H7 (cell line): ENCODE measurements around the gene GJA9. TPM values are rescaled to one million over a fixed set of nuclear protein-coding genes. Genes with fewer than 3 reads are reported as not detected.
"Not testable (repeated sequence)": the region's sequence is repeated elsewhere in the genome, so short reads cannot be mapped to it uniquely, and the experiment has no call there.

Experiments used
- DNase-seq: peaks from one replicate; pipeline ENCODE4 v3.0.0; 2012
- H3K27me3 ChIP-seq: 2 replicates; pipeline ENCODE4 v1.6.0; 2011; ENCODE audit warnings: mild to moderate bottlenecking, low read length; ENCODE audit not compliant: control insufficient read depth, insufficient read depth
- H3K36me3 ChIP-seq: replicated peaks from 2 replicates; pipeline ENCODE4 v1.5.1; 2011; ENCODE audit warnings: low read length; ENCODE audit not compliant: control insufficient read depth, insufficient read depth
- H3K4me3 ChIP-seq: 2 replicates; pipeline ENCODE4 v1.5.1; 2011; ENCODE audit warnings: low read depth, mild to moderate bottlenecking, control low read depth, low read length, moderate library complexity; ENCODE audit not compliant: insufficient read depth
- total RNA-seq: library from RNA; depleted of rRNA; stranded (reverse); fragments of >200 nt; shearing (Covaris generic); gene quantifications from 2 replicates; pipeline ENCODE4 v1.2.3, GENCODE V29; 2014

The GJA9 gene
- total RNA-seq, 1 experiment from 2014 or later = not detected

DNA sequence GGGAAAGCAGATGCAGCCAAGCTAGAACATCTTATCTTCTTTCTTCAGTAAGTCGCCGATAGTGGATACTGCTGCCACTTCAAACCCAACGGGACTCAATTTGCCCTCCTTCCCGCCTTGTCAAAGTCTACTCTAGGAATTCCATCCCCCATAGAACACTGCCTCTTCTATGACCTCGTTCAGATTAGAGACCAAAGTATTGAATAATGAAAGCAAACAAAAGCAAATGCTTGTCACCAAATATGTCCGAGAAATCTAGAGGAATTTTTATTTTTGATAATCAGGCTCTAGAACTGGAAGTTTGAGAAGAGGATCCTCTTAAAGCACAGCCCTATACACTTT, 21.0 kb downstream of the GJA9 start:
- H3K4me3 ChIP-seq = peak overlapping the region; percentile 95
- H3K36me3 ChIP-seq = peaks cover 11% of the 10 kb centered on the region
- peak; percentile 56 for DNase-seq
- no peaks in the 10 kb centered on the region; the same call in 1 of the 2 replicates for H3K27me3 ChIP-seq

DNA sequence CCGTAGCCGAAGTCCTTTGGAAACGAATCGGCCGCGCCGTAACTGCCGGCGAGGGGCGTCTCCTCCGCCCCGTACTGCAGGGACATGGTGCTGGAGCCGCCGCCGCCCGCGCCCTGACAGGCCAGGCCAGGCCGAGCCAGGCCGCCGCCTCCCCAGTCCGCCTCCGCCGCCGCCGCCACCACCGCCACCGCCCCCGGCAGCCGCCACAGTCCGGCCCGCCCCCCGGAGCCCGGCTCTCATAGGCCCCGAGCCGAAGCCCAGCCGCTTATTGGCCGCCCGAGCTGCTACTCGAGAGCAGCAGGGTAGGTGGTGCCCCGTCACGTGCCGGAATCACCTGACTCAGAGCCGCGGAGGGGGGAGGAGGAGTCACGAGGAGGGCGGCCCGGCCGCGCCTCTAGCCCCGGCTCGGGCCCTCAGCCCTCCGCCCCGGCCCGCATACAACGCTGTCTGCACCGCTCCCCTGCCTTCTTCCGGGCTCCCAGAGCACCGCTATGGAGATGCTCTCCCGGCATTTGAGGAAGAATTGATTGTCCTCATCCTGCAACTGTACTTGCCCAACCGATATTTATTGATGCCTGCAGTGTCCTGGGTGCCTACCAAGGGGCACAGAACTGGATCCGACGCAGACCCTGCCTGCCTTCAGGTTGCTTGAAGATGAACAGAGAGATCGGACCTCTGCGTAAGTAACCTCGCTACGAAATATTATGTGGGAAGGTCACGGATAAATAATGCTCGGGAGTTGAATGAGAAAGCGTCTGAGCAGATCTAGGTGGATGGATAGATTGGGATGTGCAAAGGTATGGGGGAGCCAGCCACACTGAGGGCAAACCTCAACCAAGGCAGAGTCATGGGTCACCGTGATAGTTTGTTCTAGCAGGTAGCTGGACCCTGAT, 21.6 kb downstream of the GJA9 start, which contains the start of gene RRAGC:
RRAGC (minus strand) TSS at position 212 of the 893 bp plus-strand sequence; CDS start at position 86, 126 bp downstream.
- DNase-seq = peak; percentile 100
- H3K4me3 ChIP-seq = peak within 1 kb of the TSS; percentile 95
- H3K27me3 ChIP-seq = no peaks in the 10 kb centered on the region; the same call in 1 of the 2 replicates
- peaks cover 13% of the 10 kb centered on the region for H3K36me3 ChIP-seq

DNA sequence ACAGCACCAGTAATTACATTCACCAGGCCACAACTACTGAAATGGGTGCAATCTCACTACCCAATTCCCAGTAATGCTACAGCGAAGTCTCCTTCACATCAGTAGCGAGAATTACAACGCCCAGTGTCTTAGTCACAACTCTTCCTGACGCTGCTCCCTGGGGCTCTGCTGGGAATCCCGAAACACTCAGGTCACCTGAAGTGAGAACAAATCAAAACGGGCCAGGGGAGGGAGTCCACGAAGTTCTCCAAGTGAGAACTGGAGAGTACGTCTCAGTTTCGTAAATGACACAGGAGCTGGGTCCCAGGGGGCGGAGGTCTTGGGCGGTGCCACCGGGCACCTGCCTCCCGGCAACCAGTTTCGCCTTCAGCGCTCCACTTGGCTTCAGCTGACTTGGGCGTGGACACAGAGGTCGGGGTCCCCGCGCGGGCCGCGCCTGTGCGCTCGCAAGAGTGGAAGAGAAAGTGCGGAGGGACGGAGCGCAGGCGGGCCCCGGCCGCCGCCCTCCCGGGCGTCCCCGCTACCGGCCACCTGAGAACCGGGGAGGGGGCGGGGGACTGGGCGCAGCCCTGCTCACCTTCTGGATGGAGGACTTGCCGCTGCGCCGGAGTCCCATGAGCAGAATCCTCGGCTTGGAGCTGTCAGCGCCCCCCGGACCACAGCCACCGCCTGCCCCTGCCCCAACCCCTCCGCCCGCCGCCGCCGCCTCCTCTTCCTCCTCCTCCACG, 22.4 kb downstream of the GJA9 start:
- H3K4me3 ChIP-seq = peak overlapping the region; percentile 88
- H3K36me3 ChIP-seq = peaks cover 11% of the 10 kb centered on the region
- DNase-seq = peak; percentile 82
- no peaks in the 10 kb centered on the region; the same call in 1 of the 2 replicates for H3K27me3 ChIP-seq

DNA sequence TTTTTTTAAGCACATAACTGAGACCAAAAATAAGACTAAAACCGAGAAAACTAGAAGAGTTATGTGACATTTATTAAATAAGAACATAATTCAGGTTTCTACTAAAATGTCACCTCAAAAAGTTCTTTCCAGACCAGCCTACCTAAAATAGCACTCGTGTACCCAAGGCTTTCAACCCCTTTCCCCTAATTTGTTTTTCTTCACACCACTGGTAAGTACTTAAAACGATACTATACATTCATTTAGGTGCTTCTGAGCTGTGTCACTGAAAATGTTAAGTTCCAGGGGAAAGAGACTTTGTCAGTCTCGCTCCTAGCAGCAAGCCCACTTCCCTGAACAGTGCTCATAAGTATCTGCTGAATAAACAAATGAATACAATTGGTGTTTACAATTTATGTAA, 28.6 kb downstream of the GJA9 start:
- H3K4me3 ChIP-seq = no peak overlapping the region
- H3K27me3 ChIP-seq = no peaks in the 10 kb centered on the region
- H3K36me3 ChIP-seq = peaks cover 8% of the 10 kb centered on the region
- DNase-seq = no peak

DNA sequence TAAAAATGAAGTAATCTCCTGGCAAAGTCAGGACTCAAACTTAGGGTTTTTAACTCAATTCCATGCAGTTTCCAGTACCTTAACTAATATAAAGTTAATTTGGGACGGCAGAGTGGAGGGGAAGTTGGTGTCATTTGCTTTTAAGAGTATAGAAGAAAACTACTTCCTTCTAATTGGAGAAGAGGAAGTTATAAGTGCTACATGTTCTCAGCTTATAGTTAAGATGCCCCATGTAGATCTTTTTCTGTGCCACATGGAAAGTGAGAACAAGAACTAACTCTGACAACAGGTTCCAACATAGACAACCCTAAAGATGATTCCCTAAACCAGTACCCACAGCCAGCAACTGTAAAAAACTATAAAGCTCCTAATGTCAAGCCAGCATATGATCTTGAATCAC, 33.3 kb downstream of the GJA9 start:
- Histone ChIP-seq H3K4me3 (no peak overlapping the region), H3K27me3 (no peaks in the 10 kb centered on the region), H3K36me3 (no peaks in the 10 kb centered on the region; the same call in none of the 2 replicates)
- no peak for DNase-seq

DNA sequence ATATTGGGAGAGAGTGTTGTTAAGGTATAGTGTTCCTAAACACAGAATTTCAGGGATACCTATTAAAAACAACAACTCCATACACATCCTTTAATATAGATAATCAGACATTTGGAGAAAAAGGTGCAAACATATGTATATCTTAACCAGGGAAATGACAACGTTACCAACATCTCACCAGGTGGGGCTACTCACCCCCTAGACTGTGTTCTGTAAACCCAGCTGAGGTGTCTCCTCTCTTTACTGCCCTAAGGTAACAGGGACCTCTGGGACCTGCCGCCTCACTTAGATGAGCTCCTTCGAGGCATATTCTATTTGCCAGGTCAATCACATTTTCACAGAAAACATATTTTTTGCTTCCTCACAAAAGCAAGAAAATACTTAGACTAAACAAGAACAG, 35.2 kb downstream of the GJA9 start:
- Histone ChIP-seq H3K4me3 (no peak overlapping the region), H3K36me3 (no peaks in the 10 kb centered on the region; the same call in 1 of the 2 replicates), H3K27me3 (no peaks in the 10 kb centered on the region)
- DNase-seq = no peak

DNA sequence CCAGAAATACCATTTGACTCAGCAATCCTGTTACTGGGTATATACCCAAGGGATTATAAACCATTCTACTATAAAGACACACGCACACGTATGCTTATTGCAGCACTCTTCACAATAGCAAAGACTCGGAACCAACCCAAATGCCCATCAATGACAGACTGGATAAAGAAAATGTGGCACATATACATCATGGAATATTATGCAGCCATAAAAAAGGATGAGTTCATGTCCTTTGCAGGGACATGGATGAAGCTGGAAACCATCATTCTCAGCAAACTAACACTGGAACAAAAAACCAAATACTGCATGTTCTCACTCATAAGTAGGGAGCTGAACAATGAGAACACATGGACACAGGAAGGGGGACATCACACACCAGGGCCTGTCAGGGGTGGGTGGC, 36.3 kb downstream of the GJA9 start:
- not testable (repeated sequence) for H3K4me3 ChIP-seq, H3K36me3 ChIP-seq, DNase-seq, H3K27me3 ChIP-seq

DNA sequence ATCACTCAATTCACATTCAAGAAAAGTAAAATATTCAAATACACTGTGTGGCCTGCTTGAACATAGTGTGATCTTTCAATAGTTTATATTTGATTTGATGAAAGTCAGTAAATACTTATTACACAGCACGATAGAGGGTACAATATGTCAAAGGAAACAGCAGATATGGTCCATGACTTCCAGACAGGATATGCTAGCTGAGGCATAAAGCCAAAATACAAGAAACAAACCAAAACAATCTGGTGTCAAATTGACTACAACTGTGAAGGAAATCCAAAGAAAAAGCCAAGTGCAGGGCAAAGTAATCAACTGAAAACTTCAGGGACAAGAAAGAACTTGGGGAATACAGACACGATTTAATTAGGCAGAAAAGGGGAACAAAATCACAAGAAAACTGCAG, 41.1 kb downstream of the GJA9 start:
- H3K4me3 ChIP-seq = no peak overlapping the region
- H3K27me3 ChIP-seq = no peaks in the 10 kb centered on the region
- no peak for DNase-seq
- peaks cover 3% of the 10 kb centered on the region for H3K36me3 ChIP-seq

DNA sequence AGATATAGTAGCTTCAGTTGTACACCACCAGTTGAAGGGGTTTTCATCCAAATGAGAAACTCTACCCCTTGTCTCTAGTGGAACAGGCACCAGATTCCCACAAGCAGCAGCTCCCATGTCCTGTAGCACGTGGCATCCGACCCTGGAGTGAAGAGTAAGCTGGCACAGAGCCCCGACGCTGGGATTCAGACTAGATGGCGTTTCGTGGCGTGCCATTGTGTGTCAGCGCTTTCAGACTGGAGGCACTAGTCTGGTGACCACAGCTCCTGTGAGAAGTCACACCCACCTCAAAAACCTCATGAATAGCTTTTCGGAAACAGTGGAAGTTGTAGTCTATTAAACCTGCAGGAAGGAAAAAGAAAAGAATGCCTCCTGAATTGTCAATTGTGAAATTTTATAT, 42.0 kb downstream of the GJA9 start:
- Histone ChIP-seq H3K36me3 (peaks cover 3% of the 10 kb centered on the region), H3K4me3 (no peak overlapping the region), H3K27me3 (no peaks in the 10 kb centered on the region)
- DNase-seq = no peak

DNA sequence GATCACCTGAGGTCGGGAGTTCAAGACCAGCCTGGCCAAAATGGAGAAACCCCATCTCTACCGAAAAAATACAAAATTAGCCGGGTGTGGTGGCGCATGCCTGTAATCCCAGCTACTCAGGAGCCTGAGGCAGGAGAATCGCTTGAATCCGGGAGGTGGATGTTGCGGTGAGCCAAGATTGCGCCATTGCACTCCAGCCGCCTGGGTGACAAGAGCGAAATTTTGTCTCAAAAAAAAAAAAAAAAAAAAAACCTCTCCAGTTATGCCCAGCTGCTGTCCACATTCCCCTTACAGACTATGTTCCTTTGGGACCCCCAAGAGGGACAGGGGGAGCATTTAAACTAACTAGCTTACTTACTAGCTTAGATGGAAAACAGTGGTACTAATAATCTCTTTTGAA, 45.1 kb downstream of the GJA9 start:
- not testable (repeated sequence) for H3K4me3 ChIP-seq, DNase-seq, H3K27me3 ChIP-seq, H3K36me3 ChIP-seq

DNA sequence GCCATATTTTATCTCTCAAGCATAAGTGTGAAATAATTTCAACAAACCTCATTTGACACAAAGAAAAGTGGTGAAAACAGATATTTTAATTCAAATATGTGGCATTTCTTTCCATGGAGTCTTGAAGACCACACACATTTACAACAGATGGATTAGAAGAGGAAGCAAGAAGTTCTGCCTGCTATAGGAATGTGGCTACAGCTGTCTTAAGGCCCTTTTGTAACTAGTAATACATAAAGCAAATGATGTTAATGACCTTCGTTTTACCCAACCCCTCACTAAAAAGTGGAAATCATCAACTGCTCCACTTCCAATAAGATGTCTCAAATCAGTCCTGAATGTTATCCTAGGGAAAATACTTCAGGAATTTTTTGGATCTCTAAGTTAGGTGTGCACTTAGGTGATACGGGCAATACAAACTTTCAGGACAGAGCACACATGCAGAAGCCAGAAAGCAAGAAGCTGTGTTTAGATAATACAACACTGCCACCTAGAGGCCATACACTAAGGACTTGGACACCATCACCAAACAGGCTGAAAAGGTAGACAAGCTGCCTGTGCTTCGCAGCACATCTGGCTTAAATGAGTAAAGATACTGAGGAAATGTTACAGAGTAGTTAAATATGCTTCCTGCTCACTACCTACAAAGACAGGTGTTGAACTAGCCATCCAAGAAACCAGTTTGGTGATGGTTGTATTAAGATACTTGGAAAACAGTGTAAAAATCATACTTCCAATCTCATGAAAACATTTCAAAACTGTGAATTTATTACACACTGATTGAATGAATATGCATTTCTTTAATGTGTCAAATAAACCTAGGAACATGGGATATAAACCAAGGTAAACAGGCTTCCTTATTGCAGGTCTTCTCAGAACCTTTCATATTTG, 46.2 kb downstream of the GJA9 start:
- Histone ChIP-seq H3K36me3 (peaks cover 3% of the 10 kb centered on the region), H3K27me3 (no peaks in the 10 kb centered on the region; the same call in 1 of the 2 replicates), H3K4me3 (no peak overlapping the region)
- peak; percentile 65 for DNase-seq

DNA sequence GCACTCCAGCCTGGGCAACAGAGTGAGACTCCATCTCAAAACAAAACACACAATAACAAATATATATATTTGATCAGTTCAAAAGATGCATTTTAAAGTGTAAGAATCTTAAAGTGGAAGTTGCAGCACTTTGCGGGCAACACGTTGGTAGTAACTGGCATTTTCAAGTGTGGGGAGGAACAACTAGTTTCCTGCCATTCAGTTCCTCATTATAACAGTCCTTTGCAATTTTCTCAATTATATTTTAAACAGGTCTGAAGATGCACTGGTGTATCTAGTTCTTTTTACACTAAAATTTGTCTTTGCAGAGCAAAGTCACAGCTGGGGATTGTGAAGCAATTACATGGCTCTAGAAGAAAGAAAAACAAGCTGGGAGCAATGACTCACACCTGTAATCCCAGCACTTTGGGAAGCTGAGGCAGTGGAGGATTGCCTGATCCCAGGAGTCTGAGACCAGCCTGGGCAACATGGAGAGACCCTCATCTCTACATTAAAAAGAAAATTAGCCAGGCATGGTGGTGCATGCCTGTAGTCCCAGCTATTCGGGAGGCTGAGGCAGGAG, 47.1 kb downstream of the GJA9 start:
- no peaks in the 10 kb centered on the region; the same call in 1 of the 2 replicates for H3K27me3 ChIP-seq
- no peak for DNase-seq
- peaks cover 3% of the 10 kb centered on the region for H3K36me3 ChIP-seq
- H3K4me3 ChIP-seq = no peak overlapping the region

DNA sequence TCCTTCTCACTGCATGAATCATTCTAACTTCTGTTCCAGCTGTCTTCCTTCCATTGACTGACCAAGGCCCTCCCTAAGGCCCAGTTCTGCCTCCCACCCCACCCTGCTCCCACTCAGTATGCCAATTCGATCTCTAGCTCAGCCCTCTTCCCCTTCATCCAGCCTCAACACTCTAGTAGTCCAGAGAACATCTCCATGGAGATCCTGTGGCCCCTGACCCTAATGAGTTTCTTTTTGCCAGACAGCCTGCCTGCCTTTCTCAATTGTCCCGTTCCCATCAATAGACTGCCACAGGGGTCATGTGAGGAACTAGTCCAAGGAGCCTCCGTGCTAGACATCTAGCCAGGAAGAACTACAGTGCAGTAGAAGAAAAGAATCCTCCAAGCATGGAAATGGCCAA, 48.2 kb downstream of the GJA9 start:
- no peak overlapping the region for H3K4me3 ChIP-seq
- no peak for DNase-seq
- H3K27me3 ChIP-seq = no peaks in the 10 kb centered on the region; the same call in 1 of the 2 replicates
- no peaks in the 10 kb centered on the region for H3K36me3 ChIP-seq

DNA sequence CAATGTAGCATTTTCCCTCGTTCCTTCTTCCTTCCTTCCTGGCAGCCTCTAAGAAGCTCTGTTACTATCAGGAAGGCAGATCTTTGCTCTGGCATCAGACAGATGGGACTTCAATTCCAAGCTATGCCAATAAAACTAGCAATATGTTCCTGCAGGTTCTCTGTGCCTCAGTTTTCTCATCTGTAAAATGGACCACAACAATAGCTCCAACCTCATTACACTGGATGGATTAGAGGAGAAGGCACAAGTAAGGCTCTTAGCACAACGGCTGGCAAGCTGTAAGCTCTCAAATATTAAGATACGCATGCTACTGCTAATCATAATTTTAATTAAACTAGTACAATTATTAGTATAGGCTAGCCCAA, 49.0 kb downstream of the GJA9 start:
- H3K36me3 ChIP-seq = no peaks in the 10 kb centered on the region
- no peak for DNase-seq
- H3K27me3 ChIP-seq = no peaks in the 10 kb centered on the region; the same call in 1 of the 2 replicates
- no peak overlapping the region for H3K4me3 ChIP-seq
